GM18505 (cell line): ENCODE data around the gene CHST14.

Source experiments
- ATAC-seq: cut with Tn5 transposase; IDR thresholded peaks from one replicate; pipeline ENCODE4 v1.9.1; 2021; ENCODE audit not compliant: unreplicated experiment
- POLR2A ChIP-seq: IDR thresholded peaks from 4 replicates; pipeline ENCODE4 v1.6.1; 2011; ENCODE audit warnings: borderline replicate concordance; ENCODE audit not compliant: insufficient read depth, insufficient read length; ENCODE audit errors: extremely low read depth

Gene CHST14

DNA sequence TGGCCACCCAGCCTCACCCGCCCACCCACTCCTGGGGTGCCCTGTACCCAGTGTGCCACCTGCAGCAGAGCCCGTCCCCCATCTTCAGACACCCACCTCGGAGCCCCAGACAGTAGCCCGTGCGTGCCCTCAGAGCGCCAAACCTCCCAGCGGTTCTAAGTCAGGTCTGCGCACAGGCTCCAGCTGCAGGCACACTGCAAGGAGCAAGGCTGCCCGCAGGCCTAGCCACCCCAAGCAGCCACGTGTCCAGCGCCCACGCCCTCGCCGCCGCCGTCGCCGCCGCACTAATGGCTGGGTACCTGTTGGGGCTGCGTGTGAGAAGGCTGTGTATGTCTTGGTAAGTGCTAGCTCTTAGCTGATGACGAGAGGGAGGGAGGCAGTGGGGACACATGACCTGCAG, 8.8 kb upstream of the CHST14 start:
- ATAC-seq: no peak
- TF ChIP-seq POLR2A: no peak

DNA sequence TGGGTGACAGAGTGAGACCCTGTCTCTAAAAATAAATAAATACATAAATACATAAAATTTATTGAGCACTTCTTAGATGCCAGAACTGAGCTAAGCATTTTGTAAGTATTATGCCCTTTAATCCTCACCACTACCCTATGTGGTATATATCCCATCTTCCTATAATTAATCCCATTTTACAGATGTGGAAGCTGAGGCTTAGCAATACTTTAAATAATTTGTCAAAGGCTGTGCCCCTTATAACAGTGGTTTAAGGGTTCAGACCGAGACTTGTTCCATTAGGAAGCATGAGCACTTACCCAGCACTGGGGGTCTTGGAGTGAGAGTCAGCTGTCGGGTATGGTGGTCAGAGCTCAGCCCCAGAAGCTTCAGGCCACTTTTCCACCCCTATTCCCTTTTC, 7.5 kb upstream of the CHST14 start:
- no peak for TF ChIP-seq POLR2A
- ATAC-seq: no peak

DNA sequence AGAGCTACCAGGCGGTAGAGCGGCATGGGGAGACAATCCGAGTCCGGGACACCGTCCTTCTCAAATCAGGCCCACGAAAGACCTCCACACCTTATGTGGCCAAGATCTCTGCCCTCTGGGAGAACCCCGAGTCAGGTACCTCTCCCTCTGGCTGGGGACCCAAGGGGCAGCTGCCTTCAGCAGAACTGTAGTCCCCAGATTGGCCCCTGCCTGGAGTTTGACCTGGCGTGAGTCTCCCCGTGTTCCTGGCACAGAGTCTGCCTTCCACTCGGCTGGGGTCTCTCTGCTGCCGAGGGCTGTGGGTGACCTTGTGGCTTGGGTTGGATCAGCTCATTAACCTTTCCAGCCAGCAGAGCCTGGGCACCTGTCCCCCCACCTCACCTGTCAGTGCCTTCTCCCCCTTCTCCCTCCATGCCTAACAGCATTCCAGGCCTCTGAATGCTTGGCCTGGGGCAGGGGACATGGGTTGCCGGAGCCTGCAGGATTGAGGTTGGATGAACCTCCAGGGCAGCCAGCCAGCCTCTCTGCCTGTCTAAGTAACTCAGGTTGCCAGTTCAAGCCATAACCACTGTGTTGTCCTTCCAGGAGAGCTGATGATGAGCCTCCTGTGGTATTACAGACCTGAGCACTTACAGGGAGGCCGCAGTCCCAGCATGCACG, 6.8 kb upstream of the CHST14 start:
- no peak for TF ChIP-seq POLR2A
- ATAC-seq: no peak

DNA sequence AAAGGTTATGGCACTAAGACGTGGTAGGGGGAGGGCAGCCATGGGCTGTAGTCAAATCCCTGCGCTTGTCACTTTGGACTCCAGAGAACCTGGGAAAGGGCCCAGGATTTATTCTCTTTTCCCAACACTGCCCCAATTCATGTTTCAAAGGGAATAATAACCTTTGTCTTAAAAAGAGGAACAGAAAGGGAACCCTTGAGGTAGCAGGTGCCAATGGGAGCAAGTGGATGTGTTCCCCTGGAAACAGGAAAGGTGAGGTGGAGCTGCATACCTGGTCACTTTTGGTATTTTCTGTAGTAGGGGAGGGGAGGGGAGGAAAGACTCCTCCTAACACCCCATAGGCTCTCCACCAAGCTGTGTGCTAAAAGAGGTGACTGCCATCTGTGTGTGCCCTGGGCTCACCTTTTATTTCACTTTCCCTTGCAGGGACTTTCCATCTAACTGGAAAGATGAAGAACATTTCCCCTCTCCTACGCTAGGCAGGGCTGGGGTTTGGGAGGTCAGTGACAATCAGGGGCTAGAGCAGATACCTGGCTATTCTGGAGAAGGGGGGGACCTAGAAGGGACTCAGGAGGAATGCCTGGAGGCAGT, 6.1 kb upstream of the CHST14 start:
- ATAC-seq: no peak

DNA sequence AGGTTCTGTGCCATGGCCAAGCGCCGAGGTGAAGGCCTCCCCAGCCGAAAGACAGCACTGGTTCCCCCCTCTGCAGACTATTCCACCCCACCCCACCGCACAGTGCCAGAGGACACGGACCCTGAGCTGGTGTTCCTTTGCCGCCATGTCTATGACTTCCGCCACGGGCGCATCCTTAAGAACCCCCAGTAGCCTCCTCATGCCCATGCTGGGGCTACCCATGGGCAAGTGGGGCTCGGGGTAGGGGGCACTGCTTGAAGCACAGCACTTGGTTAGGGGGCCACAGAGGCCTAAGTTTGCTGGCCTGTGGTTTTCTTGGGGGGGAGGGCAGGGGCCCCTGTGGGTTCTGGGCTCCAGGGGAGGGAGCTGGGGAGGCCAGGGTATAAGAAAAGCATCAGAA, 4.8 kb upstream of the CHST14 start:
- no peak for TF ChIP-seq POLR2A
- no peak for ATAC-seq

More for the DNA sequence above, 6.1 kb upstream of the CHST14 start:
- no peak for TF ChIP-seq POLR2A

DNA sequence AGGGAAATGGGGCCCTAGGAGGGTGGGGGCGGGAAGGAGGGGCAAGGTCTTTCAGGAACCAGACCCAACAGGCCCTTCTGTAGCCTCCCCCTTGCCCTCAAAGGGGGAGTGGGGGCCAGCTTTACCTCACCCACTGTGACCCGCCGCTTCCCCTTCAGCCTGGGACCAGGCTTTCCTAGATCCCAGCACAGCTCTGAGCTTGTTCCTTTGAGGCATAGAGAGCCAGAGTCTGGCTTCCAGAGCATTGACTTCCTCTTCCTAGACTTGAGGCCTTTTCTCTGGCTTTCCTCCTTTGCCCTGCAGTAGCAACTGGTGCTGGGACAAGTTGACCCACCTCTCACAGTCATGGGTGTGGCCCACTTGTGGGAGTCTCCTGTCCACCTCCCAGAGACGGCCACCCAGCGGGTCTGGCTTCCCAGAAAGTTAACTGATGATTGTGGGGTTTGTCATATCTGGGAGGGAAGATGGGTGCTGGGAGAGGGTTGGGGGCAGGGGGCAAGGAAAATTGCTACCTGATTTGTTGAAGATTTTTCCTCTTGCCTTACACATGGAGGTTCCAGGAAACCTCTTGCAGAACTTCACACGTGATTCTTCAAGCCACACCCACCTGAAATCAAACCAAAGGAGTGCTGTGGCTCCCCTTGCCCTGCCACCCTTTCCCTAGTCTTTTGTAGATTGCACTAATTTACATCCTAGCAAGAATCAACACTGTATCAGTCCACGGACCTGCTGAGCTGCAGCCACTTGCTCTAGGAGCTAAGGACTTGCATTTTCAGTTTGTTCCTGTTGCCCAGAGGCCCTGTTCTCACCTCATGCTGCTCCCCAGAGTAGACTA, 4.1 kb upstream of the CHST14 start:
- no peak for TF ChIP-seq POLR2A
- no peak for ATAC-seq

DNA sequence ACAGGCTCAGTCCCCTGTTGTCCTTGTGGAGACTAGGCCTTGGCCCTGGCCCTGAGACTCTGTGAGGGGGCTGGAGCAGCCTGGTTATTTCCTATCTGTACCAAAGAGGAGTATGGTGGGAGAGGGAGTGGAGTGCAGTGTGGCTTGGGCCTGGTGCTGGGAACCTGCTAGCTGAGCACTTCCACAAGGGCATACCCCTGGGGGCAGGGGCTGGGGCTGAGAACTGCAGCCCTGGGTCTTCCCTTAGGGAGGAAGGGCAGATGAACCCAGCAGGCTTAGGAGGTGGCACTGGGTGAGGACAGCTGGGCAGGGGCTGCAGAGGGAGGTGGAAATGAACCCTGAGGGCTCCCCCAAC, 3.5 kb upstream of the CHST14 start:
- no peak for TF ChIP-seq POLR2A
- no peak for ATAC-seq

DNA sequence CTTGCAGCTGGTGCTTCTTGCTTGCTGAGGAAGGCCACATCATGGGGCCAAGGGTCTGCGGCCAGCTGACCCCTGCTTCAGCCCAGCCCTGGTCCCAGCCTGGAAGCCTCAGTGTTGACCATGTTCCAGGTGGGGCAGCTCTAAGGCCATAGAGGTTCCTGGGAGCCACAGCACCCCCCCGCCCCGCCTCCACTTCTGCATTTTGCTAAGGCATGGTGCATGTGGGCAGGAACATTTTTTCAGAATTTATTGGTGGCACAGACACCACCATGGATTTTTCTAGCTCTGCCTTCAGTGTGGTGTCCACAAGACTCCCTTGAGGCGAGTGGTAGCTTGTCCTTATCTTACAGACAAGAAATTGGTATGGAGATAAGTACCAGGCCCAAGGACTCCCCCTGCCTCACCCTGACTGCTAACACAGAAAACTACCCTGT, 1.9 kb upstream of the CHST14 start:
- no peak for TF ChIP-seq POLR2A
- ATAC-seq: no peak

DNA sequence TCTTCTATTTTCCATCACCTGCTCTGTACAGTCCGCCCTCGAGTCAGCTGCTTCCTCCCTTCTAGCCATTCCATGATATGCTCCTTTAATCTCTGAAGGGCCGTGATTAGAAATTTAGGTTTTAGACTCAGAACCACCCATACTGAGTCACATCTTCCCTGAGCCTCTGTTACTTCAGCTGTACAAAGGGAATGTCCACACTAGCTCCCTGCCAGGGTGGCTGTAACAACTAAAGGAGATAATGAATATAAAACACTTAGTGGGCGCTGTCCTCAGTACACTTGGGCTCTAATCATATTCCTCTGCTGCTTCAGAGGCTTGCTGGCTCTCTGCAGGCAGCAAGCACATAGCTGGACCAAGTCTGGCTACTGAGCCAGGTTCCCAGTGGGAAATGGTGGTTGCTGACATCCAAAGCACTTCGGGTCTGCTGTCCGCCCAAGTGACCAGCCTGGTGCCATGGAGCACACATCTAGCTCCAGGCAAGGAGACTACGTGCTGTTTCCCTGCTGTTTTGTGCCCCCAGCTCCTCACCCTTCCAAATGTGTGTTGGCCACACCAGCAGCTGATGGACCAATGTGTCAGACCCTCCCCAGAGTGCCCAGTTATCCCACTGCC, 901 bp upstream of the CHST14 start:
- TF ChIP-seq POLR2A: no peak
- ATAC-seq: no peak

DNA sequence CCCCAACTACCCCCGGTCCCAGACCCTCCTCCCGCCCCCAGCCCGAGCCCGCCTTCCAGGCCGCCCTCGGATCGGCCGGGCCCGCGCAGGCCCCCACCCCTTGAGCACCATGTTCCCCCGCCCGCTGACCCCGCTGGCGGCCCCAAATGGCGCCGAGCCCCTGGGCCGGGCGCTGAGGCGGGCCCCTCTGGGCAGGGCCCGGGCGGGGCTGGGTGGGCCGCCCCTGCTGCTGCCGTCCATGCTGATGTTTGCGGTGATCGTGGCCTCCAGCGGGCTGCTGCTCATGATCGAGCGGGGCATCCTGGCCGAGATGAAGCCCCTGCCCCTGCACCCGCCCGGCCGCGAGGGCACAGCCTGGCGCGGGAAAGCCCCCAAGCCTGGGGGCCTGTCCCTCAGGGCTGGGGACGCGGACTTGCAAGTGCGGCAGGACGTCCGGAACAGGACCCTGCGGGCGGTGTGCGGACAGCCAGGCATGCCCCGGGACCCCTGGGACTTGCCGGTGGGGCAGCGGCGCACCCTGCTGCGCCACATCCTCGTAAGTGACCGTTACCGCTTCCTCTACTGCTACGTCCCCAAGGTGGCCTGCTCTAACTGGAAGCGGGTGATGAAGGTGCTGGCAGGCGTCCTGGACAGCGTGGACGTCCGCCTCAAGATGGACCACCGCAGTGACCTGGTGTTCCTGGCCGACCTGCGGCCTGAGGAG, 472 bp downstream of the CHST14 start:
- no peak for TF ChIP-seq POLR2A
- ATAC-seq: peak; percentile 27

DNA sequence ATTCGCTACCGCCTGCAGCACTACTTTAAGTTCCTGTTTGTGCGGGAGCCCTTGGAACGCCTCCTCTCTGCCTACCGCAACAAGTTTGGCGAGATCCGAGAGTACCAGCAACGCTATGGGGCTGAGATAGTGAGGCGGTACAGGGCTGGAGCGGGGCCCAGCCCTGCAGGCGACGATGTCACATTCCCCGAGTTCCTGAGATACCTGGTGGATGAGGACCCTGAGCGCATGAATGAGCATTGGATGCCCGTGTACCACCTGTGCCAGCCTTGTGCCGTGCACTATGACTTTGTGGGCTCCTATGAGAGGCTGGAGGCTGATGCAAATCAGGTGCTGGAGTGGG, 995 bp downstream of the CHST14 start:
- TF ChIP-seq POLR2A: no peak
- peak; percentile 13 for ATAC-seq

DNA sequence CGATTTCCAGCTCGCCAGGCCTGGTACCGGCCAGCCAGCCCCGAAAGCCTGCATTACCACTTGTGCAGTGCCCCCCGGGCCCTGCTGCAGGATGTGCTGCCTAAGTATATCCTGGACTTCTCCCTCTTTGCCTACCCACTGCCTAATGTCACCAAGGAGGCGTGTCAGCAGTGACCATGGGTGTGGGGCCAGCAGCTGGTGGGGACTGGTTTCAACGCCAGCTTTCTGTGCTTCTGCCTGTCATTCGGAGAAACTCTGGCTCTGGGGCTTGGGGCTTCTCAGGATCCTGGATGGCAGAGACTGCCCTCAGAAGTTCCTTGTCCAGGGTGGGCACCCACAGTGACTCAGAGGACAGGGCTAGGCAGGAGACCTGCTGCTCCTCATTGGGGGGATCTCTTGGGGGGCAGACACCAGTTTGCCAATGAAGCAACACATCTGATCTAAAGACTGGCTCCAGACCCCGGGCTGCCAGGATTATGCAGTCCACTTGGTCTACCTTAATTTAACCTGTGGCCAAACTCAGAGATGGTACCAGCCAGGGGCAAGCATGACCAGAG, 1.5 kb downstream of the CHST14 start:
- no peak for TF ChIP-seq POLR2A
- no peak for ATAC-seq

DNA sequence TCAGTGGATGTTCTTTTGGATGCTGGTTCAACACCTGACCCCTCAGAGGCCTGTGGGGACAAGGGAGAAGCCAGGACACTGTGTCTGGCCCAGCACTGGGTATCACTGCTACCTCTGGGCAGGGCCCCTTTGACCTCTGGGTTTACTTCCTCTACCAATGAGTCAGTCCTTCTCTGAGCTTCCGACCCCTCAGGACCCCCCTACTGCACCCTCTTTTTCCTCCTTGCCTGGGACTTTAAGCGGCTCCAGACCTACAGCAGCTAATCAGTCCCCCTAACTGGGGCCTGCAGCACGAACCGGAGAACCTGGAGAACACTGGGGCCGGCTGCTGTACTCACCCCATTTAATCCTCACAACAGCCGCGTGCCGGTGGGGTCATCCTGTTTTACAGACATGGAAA, 3.8 kb downstream of the CHST14 start:
- ATAC-seq: no peak

More for the DNA sequence above, 3.8 kb downstream of the CHST14 start:
- TF ChIP-seq POLR2A: no peak
